HG03039 (cell line): ENCODE measurements around the gene PARP2.

Experiments
- ATAC-seq: cut with Tn5 transposase; IDR thresholded peaks from one replicate; pipeline ENCODE4 v1.9.1; 2021; ENCODE audit warnings: mild to moderate bottlenecking, moderate library complexity; ENCODE audit not compliant: unreplicated experiment

Gene PARP2

DNA sequence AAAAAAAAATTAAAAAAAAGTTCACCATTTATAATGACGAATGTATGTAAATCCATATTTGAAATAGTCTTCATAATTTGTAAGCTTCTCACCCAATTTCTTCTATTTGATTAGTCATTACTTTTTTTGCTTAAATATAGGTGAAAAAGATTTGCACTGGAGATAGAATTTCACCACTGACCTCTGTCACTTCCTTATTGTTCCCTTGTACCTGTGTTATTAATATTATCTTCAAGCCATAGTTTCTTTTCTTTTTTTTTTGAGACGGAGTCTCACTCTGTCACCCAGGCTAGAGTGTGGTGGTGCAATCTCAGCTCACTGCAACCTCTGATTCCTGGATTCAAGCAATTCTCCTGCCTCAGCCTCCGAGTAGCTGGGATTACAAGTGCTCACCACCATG, 54.1 kb downstream of the PARP2 start:
- no peak for ATAC-seq

- no peak for ATAC-seq
Observed at GRCh38 chr14:20400589-20400964, 57.1 kb downstream of the PARP2 start.

GRCh38 chr14:20400965-20401593, 57.6 kb downstream of the PARP2 start:
- no peak for ATAC-seq

- ATAC-seq, result no peak
Observed at GRCh38 chr14:20403521-20403920, 60.1 kb downstream of the PARP2 start.
